Common myeloid progenitor, CD34-positive (primary cell): ENCODE data around the gene KCNN1.
"Not testable (repeated sequence)": the region's sequence is repeated elsewhere in the genome, so short reads cannot be mapped to it uniquely, and the experiment has no call there.

Experiments
- CTCF ChIA-PET: fragments of 350-600 bp; sonication (Branson Sonifier 250); formaldehyde crosslinking; loops from one replicate; lab custom pipeline; 2021; ENCODE audit warnings: antibody characterized with exemption; lab: Charles Lee
- POLR2A ChIA-PET: fragments of 350-600 bp; sonication (Branson Sonifier 250); formaldehyde crosslinking; loops from one replicate; lab custom pipeline; 2021; ENCODE audit warnings: antibody characterized with exemption; lab: Charles Lee
- DNase-seq, 3 donors: peaks; one replicate each; pipeline versions ENCODE4 v3.0.0 to v3.0.0-alpha.2; 2013
- H3K27ac ChIP-seq, 2 experiments: 1 replicate in 1 of 2; 2 replicates in 1 of 2; pipeline ENCODE4 v1.7.0; 2013; ENCODE audit warnings: inconsistent platforms in 2 of 2, low read length in 2 of 2, mild to moderate bottlenecking in 2 of 2, low read depth in 1 of 2, moderate library complexity in 1 of 2; ENCODE audit not compliant: severe bottlenecking in 2 of 2, insufficient read depth in 1 of 2, poor library complexity in 1 of 2
- H3K27me3 ChIP-seq, 5 experiments: replicated peaks in 2 of 5; 1 replicate in 3 of 5; 2 replicates in 2 of 5; pipeline versions ENCODE4 v1.6.1 to v1.7.0; 2013; ENCODE audit warnings: low read length in 4 of 5, mild to moderate bottlenecking in 2 of 5, moderate library complexity in 2 of 5, inconsistent platforms in 1 of 5; ENCODE audit not compliant: insufficient read depth in 5 of 5, control insufficient read depth in 4 of 5
- H3K36me3 ChIP-seq, 4 experiments: 1 replicate in 2 of 4; 2 replicates in 2 of 4; pipeline versions ENCODE4 v1.6.1 to v1.7.0; 2013; ENCODE audit warnings: low read length in 3 of 4, control low read depth in 1 of 4, mild to moderate bottlenecking in 1 of 4; ENCODE audit not compliant: control insufficient read depth in 4 of 4, insufficient read depth in 4 of 4
- H3K4me1 ChIP-seq, 4 experiments: 1 replicate in 3 of 4; 2 replicates in 1 of 4; pipeline versions ENCODE4 v1.6.1 to v1.7.1; 2013; ENCODE audit warnings: low read length in 3 of 4, mild to moderate bottlenecking in 3 of 4, control low read depth in 1 of 4, inconsistent platforms in 1 of 4, moderate library complexity in 1 of 4; ENCODE audit not compliant: control insufficient read depth in 4 of 4, insufficient read depth in 4 of 4; ENCODE audit errors: control extremely low read depth in 1 of 4
- H3K4me3 ChIP-seq, 7 experiments: 1 replicate in 4 of 7; 2 replicates in 3 of 7; pipeline versions ENCODE4 v1.5.1 to v1.7.0; 2013; ENCODE audit warnings: mild to moderate bottlenecking in 7 of 7, low read length in 6 of 7, moderate library complexity in 6 of 7, inconsistent platforms in 2 of 7, low read depth in 2 of 7, control low read depth in 1 of 7; ENCODE audit not compliant: insufficient read depth in 4 of 7, control insufficient read depth in 1 of 7; ENCODE audit errors: extremely low read depth in 1 of 7
- H3K9me3 ChIP-seq, 5 experiments: 1 replicate in 4 of 5; 2 replicates in 1 of 5; pipeline versions ENCODE4 v1.6.1 to v1.7.1; 2013; ENCODE audit warnings: low read length in 4 of 5, mild to moderate bottlenecking in 2 of 5, inconsistent platforms in 1 of 5, low read depth in 1 of 5, moderate library complexity in 1 of 5; ENCODE audit not compliant: control insufficient read depth in 4 of 5, insufficient read depth in 2 of 5; ENCODE audit errors: control extremely low read depth in 1 of 5
- WGBS: methylation state at CpG from one replicate; pipeline ENCODE4 v1.1.5; 2013; ENCODE audit not compliant: insufficient coverage; 5-methylcytosine and 5-hydroxymethylcytosine counted together

The KCNN1 gene

GRCh38 chr19:17977488-17977887 lies 10.6 kb downstream of the KCNN1 start:
- H3K4me3 ChIP-seq, result no peak overlapping the region
- H3K36me3 ChIP-seq, result no peaks in the 10 kb centered on the region
- no peaks in the 10 kb centered on the region for H3K9me3 ChIP-seq
- peaks cover 0 to 11% (median 3%) of the 10 kb centered on the region in 4 experiments for H3K4me1 ChIP-seq
- ChIA-PET POLR2A (no interaction called here), CTCF (interaction anchor here (1.0 kb wide), 1 partner anchor 8 kb away, joined by 3 read pairs; no protein-coding TSS in a partner anchor)
- no peak overlapping the region for H3K27ac ChIP-seq
- 95% methylated on average over 7 of the region's 7 CpGs for WGBS
- no peak for DNase-seq
- H3K27me3 ChIP-seq, result no peaks in the 10 kb centered on the region

GRCh38 chr19:17981611-17982010 lies 14.7 kb downstream of the KCNN1 start:
- 98% methylated on average over 37 of the region's 38 CpGs for WGBS
- Histone ChIP-seq H3K4me3 (no peak overlapping the region), H3K36me3 (no peaks in the 10 kb centered on the region), H3K9me3 (no peaks in the 10 kb centered on the region), H3K4me1 (peaks cover 0 to 11% (median 3%) of the 10 kb centered on the region in 4 experiments), H3K27ac (no peak overlapping the region), H3K27me3 (no peaks in the 10 kb centered on the region)
- CTCF ChIA-PET, result interaction anchor here (1.2 to 1.6 kb wide), 3 partner anchors 13 to 36 kb away, joined by 4 to 6 read pairs (median 5); no protein-coding TSS in a partner anchor
- no peak for DNase-seq
- POLR2A ChIA-PET, result no interaction called here

DNA sequence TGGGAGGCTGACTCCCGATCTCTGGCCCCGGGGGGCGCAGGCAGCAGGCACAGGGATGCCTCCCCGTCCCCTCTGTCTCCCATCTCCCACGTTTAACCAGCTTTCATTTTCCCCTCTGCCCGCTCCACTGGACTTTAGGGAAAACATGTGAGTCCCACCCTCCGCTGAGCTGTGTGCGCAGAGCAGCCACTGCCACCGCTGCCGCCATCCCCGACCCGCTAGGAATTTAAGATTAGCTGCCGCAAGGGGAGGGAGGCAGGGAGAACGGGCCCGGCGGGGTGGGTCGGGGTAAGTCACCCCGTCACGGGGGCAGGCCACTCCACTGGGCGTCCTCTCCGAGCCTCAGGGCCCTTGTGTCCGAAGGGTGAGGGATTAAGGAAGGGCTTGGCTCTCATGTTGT lies 15.5 kb downstream of the KCNN1 start:
- Histone ChIP-seq H3K27ac (no peak overlapping the region), H3K9me3 (no peaks in the 10 kb centered on the region), H3K36me3 (no peaks in the 10 kb centered on the region), H3K27me3 (no peaks in the 10 kb centered on the region), H3K4me1 (peaks cover 0 to 11% (median 3%) of the 10 kb centered on the region in 4 experiments), H3K4me3 (no peak overlapping the region)
- ChIA-PET CTCF (interaction anchor here (1.2 to 1.8 kb wide), 4 partner anchors 11 to 37 kb away, joined by 4 to 6 read pairs (median 4); no protein-coding TSS in a partner anchor), POLR2A (no interaction called here)
- no peak for DNase-seq
- whole genome bisulfite sequencing, result 97% methylated on average over 18 of the region's 22 CpGs

DNA sequence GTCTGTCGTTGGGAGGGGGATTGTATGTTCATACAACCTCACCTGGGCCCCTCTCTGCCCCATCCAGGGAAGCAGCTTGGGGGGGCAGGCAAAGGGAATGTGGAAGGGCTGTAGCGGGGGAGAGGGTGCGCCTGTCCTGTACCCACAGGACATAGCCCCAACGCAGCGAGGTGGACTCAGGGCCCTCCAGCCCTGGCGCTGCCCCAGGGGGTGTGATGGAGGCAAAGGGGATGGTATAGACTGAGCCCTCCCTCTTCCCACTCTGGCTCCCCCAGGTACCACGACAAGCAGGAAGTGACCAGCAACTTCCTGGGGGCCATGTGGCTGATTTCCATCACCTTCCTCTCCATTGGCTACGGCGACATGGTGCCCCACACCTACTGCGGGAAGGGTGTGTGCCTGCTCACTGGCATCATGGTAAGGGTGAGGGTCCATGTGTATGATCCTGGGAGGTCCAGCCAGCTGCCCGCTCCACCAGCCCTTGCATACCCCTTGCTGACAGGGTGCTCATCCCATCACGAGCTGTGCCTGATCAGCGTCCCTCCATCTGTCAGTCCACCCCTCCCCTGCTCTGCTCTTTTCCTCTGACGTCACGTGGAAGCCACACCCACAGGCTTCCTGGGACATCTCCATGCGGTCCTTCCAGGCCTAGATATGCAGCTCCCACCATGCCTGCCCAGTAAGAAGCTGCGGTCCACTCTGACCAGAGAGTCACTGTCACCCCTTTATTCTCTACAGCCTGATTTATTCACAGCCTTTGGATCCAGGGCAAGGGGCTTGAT lies 18.3 kb downstream of the KCNN1 start:
- ChIA-PET POLR2A (no interaction called here), CTCF (interaction anchor here (0.8 to 1.3 kb wide), 2 partner anchors 16 to 47 kb away, joined by 3 to 4 read pairs; no protein-coding TSS in a partner anchor)
- Histone ChIP-seq H3K27ac (no peak overlapping the region), H3K4me1 (peaks cover 0 to 5% (median 1%) of the 10 kb centered on the region in 4 experiments), H3K36me3 (no peaks in the 10 kb centered on the region), H3K27me3 (no peaks in the 10 kb centered on the region), H3K4me3 (no peak overlapping the region), H3K9me3 (no peaks in the 10 kb centered on the region)
- DNase-seq, result no peak
- 81% methylated on average over 9 of the region's 17 CpGs for WGBS

- H3K27ac ChIP-seq, POLR2A ChIA-PET, H3K27me3 ChIP-seq, H3K4me1 ChIP-seq, H3K4me3 ChIP-seq, H3K9me3 ChIP-seq, CTCF ChIA-PET, H3K36me3 ChIP-seq, DNase-seq: not testable (repeated sequence)
- WGBS, result 96% methylated on average over 7 of the region's 8 CpGs
These were observed 19.7 kb downstream of the KCNN1 start for GRCh38 chr19:17986569-17986968.

- Histone ChIP-seq H3K9me3 (no peaks in the 10 kb centered on the region), H3K27ac (no peak overlapping the region), H3K4me3 (no peak overlapping the region), H3K27me3 (no peaks in the 10 kb centered on the region), H3K36me3 (no peaks in the 10 kb centered on the region), H3K4me1 (no peaks in the 10 kb centered on the region)
- ChIA-PET CTCF (interaction anchor here (0.8 to 1.8 kb wide), 2 partner anchors 9 to 50 kb away, joined by 3 to 8 read pairs; no protein-coding TSS in a partner anchor), POLR2A (no interaction called here)
- no peak for DNase-seq
- 97% methylated on average over 12 of the region's 13 CpGs for WGBS
These were observed 21.3 kb downstream of the KCNN1 start for GRCh38 chr19:17988161-17988560.

DNA sequence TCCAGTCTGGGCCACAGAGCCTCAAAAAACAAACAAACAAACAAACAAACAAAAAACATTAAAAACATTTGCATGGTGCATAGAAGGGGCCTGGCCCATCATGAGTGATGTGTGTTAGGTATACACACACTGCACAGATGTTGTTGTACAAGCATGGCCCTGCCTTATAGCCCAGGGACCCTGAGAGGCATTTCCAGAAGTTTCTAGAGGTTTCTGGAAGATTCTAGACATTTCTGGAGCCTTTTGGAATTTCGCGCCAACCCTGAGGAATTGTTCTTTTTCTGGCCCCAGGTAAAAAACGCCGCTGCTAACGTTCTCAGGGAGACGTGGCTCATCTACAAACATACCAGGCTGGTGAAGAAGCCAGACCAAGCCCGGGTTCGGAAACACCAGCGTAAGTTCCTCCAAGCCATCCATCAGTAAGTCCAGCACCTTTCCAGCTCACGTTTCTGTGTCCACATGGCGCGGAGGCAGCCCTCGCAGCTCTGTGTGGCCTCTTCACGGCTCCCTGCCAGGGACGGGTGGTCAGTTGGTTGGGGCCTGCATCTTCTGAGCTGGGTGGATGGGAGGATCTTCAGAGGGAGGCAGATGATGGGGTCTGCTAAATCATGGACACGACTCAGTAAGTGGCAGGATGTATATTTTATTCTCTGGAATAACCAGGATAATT lies 22.7 kb downstream of the KCNN1 start:
- Histone ChIP-seq H3K4me1 (no peaks in the 10 kb centered on the region), H3K27ac (no peak overlapping the region), H3K27me3 (no peaks in the 10 kb centered on the region), H3K36me3 (no peaks in the 10 kb centered on the region), H3K4me3 (no peak overlapping the region), H3K9me3 (no peaks in the 10 kb centered on the region)
- no peak for DNase-seq
- CTCF ChIA-PET, result interaction anchor here (0.6 to 1.8 kb wide), 4 partner anchors 8 to 298 kb away, joined by 3 to 8 read pairs (median 5); no protein-coding TSS in a partner anchor
- POLR2A ChIA-PET, result no interaction called here
- WGBS, result 95% methylated on average over 14 of the region's 16 CpGs
